ENCODE measurements around the gene RALGPS2. TPM values are rescaled to one million over a fixed set of nuclear protein-coding genes. Genes with fewer than 3 reads are reported as not detected.

Gene RALGPS2
- total and polyA plus RNA-seq, 2 of the 13 experiments (the other 11 are each of a cell fraction or from before 2014, with no cell fraction given) = 15.6 to 36.0 TPM

DNA sequence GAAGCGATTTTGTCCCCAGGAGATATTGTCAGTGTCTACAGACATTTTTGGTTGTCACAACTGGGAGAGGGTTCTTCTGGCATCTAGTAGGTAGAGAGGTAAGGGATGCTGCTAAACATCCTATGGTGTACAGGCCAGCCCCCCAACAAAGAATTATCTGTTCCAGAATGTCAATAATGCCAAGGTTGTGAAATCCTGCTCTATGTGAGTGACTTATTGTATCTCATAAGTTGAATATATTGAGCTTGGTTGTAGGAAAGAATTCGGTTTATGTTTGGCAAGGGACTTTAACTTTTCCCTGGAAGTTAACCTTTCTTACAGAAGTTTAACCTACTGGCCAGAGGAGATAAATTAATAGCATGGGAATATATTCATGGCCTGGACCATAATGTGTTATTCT is 198.5 kb downstream of the RALGPS2 start (continued):
- no peak for TF ChIP-seq SOX6 (IDR thresholded peaks at IDR 0.05)
- peak; percentile 68; the same call in 1 of the 2 replicates for TF ChIP-seq SOX6 (CRISPR knock-in tag; IDR thresholded peaks at IDR 0.05)
- no peak for TF ChIP-seq SCMH1 (CRISPR knock-in tag; IDR thresholded peaks at IDR 0.05; ENCODE audit: borderline replicate concordance)
- TF ChIP-seq, protein P1, sequence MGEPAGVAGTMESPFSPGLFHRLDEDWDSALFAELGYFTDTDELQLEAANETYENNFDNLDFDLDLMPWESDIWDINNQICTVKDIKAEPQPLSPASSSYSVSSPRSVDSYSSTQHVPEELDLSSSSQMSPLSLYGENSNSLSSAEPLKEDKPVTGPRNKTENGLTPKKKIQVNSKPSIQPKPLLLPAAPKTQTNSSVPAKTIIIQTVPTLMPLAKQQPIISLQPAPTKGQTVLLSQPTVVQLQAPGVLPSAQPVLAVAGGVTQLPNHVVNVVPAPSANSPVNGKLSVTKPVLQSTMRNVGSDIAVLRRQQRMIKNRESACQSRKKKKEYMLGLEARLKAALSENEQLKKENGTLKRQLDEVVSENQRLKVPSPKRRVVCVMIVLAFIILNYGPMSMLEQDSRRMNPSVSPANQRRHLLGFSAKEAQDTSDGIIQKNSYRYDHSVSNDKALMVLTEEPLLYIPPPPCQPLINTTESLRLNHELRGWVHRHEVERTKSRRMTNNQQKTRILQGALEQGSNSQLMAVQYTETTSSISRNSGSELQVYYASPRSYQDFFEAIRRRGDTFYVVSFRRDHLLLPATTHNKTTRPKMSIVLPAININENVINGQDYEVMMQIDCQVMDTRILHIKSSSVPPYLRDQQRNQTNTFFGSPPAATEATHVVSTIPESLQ (CRISPR knock-in tag; conservative IDR thresholded peaks at IDR 0.05) = no peak
- no peak for TF ChIP-seq ZNF34 (CRISPR knock-in tag; IDR thresholded peaks at IDR 0.05; ENCODE audit: borderline replicate concordance)
- no peak for TF ChIP-seq SMAD1 (CRISPR knock-in tag; IDR thresholded peaks at IDR 0.05; ENCODE audit: borderline replicate concordance, low read depth)
- TF ChIP-seq, protein P2, sequence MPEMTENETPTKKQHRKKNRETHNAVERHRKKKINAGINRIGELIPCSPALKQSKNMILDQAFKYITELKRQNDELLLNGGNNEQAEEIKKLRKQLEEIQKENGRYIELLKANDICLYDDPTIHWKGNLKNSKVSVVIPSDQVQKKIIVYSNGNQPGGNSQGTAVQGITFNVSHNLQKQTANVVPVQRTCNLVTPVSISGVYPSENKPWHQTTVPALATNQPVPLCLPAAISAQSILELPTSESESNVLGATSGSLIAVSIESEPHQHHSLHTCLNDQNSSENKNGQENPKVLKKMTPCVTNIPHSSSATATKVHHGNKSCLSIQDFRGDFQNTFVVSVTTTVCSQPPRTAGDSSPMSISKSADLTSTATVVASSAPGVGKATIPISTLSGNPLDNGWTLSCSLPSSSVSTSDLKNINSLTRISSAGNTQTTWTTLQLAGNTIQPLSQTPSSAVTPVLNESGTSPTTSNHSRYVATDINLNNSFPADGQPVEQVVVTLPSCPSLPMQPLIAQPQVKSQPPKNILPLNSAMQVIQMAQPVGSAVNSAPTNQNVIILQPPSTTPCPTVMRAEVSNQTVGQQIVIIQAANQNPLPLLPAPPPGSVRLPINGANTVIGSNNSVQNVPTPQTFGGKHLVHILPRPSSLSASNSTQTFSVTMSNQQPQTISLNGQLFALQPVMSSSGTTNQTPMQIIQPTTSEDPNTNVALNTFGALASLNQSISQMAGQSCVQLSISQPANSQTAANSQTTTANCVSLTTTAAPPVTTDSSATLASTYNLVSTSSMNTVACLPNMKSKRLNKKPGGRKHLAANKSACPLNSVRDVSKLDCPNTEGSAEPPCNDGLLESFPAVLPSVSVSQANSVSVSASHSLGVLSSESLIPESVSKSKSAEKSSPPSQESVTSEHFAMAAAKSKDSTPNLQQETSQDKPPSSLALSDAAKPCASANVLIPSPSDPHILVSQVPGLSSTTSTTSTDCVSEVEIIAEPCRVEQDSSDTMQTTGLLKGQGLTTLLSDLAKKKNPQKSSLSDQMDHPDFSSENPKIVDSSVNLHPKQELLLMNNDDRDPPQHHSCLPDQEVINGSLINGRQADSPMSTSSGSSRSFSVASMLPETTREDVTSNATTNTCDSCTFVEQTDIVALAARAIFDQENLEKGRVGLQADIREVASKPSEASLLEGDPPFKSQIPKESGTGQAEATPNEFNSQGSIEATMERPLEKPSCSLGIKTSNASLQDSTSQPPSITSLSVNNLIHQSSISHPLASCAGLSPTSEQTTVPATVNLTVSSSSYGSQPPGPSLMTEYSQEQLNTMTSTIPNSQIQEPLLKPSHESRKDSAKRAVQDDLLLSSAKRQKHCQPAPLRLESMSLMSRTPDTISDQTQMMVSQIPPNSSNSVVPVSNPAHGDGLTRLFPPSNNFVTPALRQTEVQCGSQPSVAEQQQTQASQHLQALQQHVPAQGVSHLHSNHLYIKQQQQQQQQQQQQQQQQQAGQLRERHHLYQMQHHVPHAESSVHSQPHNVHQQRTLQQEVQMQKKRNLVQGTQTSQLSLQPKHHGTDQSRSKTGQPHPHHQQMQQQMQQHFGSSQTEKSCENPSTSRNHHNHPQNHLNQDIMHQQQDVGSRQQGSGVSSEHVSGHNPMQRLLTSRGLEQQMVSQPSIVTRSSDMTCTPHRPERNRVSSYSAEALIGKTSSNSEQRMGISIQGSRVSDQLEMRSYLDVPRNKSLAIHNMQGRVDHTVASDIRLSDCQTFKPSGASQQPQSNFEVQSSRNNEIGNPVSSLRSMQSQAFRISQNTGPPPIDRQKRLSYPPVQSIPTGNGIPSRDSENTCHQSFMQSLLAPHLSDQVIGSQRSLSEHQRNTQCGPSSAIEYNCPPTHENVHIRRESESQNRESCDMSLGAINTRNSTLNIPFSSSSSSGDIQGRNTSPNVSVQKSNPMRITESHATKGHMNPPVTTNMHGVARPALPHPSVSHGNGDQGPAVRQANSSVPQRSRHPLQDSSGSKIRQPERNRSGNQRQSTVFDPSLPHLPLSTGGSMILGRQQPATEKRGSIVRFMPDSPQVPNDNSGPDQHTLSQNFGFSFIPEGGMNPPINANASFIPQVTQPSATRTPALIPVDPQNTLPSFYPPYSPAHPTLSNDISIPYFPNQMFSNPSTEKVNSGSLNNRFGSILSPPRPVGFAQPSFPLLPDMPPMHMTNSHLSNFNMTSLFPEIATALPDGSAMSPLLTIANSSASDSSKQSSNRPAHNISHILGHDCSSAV (CRISPR knock-in tag; IDR thresholded peaks at IDR 0.05; ENCODE audit: borderline replicate concordance) = no peak
- 0 out of 2 replicates have a peak, but pooled peaks have one; percentile 39 for TF ChIP-seq KAT8 (CRISPR knock-in tag; IDR thresholded peaks at IDR 0.05)
- TF ChIP-seq ZNF343 (CRISPR knock-in tag; IDR thresholded peaks at IDR 0.05) = no peak
- TF ChIP-seq, protein P3, sequence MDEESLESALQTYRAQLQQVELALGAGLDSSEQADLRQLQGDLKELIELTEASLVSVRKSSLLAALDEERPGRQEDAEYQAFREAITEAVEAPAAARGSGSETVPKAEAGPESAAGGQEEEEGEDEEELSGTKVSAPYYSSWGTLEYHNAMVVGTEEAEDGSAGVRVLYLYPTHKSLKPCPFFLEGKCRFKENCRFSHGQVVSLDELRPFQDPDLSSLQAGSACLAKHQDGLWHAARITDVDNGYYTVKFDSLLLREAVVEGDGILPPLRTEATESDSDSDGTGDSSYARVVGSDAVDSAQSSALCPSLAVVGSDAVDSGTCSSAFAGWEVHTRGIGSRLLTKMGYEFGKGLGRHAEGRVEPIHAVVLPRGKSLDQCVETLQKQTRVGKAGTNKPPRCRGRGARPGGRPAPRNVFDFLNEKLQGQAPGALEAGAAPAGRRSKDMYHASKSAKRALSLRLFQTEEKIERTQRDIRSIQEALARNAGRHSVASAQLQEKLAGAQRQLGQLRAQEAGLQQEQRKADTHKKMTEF (CRISPR knock-in tag; IDR thresholded peaks at IDR 0.05) = no peak
- no peak for TF ChIP-seq FOXA1 (IDR thresholded peaks at IDR 0.05)
- TF ChIP-seq FOXA1 (CRISPR knock-in tag; IDR thresholded peaks at IDR 0.05) = peak; percentile 70
- TF ChIP-seq NFE2L2 (IDR thresholded peaks at IDR 0.05; ENCODE audit: low read length) = no peak
- no peak for TF ChIP-seq RBM22 (optimal IDR thresholded peaks at IDR 0.05; ENCODE audit: low read length)
- TF ChIP-seq, protein P4, sequence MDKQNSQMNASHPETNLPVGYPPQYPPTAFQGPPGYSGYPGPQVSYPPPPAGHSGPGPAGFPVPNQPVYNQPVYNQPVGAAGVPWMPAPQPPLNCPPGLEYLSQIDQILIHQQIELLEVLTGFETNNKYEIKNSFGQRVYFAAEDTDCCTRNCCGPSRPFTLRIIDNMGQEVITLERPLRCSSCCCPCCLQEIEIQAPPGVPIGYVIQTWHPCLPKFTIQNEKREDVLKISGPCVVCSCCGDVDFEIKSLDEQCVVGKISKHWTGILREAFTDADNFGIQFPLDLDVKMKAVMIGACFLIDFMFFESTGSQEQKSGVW (CRISPR knock-in tag; IDR thresholded peaks at IDR 0.05; ENCODE audit: borderline replicate concordance) = no peak
- TF ChIP-seq SALL1 (CRISPR knock-in tag; IDR thresholded peaks at IDR 0.05) = peak; percentile 32; the same call in 1 of the 2 replicates
- no peak for TF ChIP-seq HNRNPLL (IDR thresholded peaks at IDR 0.05; ENCODE audit: low read depth, low read length, poor library complexity, severe bottlenecking)

Data from HepG2 (cell line).